Activated naive CD4-positive, alpha-beta T cell treated with anti-CD3 and anti-CD28 coated beads, Interleukin-2, amount 10 ng/mL, durations not matched to agents 7 days and 5 days (primary cell): ENCODE measurements around the gene KIF26B.
"Not testable (repeated sequence)": the region's sequence is repeated elsewhere in the genome, so short reads cannot be mapped to it uniquely, and the experiment has no call there.

Source experiments
- CTCF ChIA-PET: fragments of 350-600 bp; sonication (Branson Sonifier 250); formaldehyde crosslinking; loops from one replicate; lab custom pipeline; 2021; ENCODE audit warnings: antibody characterized with exemption; lab: Charles Lee
- DNase-seq: peaks from one replicate; pipeline ENCODE4 v3.0.0-alpha.2; 2020
- H3K27ac Mint-ChIP-seq: one replicate; pipeline ENCODE4 v1.8.0; 2021; ENCODE audit warnings: mild to moderate bottlenecking, moderate library complexity, mixed read lengths
- H3K27me3 Mint-ChIP-seq: one replicate; pipeline ENCODE4 v1.8.0; 2021; ENCODE audit warnings: mild to moderate bottlenecking, mixed read lengths
- H3K36me3 Mint-ChIP-seq: one replicate; pipeline ENCODE4 v1.8.0; 2021; ENCODE audit warnings: mixed read lengths
- H3K4me1 Mint-ChIP-seq: one replicate; pipeline ENCODE4 v1.8.0; 2021; ENCODE audit warnings: mixed read lengths
- H3K4me3 Mint-ChIP-seq: one replicate; pipeline ENCODE4 v1.8.0; 2021; ENCODE audit warnings: mild to moderate bottlenecking, moderate library complexity, mixed read lengths
- H3K9me3 Mint-ChIP-seq: one replicate; pipeline ENCODE4 v1.8.0; 2021; ENCODE audit warnings: mixed read lengths

The KIF26B gene

DNA sequence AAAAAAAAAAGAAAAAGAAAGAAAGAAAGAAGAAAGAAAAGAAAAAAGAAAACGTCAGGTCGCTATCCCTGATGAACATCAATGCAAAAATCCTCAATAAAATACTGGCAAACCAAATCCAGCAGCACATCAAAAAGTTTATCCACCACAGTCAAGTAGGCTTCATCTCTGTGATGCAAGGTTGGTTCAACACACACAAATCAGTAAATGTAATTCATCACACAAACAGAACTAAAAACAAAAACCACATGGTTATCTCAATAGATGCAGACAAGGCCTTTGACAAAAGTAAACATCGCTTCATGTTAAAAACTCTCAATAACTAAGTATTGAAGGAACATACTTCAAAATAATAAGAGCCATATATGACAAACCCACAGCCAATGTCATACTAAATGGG lies 573.2 kb downstream of the KIF26B start:
- H3K4me3 Mint-ChIP-seq, DNase-seq, H3K4me1 Mint-ChIP-seq, CTCF ChIA-PET, H3K27ac Mint-ChIP-seq, H3K36me3 Mint-ChIP-seq, H3K27me3 Mint-ChIP-seq: not testable (repeated sequence)
- peaks cover 18% of the 10 kb centered on the region for H3K9me3 Mint-ChIP-seq

GRCh38 chr1:245730801-245731200 lies 576.0 kb downstream of the KIF26B start:
- Mint-ChIP-seq H3K36me3 (no peaks in the 10 kb centered on the region), H3K4me3 (no peak overlapping the region), H3K9me3 (peaks cover 11% of the 10 kb centered on the region), H3K27ac (no peak overlapping the region), H3K4me1 (no peaks in the 10 kb centered on the region), H3K27me3 (no peaks in the 10 kb centered on the region)
- no peak for DNase-seq
- CTCF ChIA-PET: no interaction called here

DNA sequence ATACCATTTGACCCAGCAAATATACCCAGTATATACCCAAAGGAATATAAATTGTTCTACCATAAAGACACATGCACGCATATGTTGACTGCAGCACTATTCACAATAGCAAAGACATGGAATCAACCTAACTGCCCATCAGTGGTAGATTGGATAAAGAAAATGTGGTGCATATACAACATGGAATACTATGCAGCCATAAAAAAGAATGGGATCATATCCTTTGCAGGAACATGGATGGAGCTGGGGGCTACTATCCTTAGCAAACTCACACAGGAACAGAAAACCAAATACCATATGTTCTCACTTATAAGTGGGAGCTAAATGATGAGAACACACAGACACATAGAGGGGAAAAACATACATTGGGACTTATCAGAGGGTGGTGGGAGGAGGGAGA lies 585.6 kb downstream of the KIF26B start:
- H3K4me3 Mint-ChIP-seq, H3K36me3 Mint-ChIP-seq, H3K27me3 Mint-ChIP-seq, DNase-seq, CTCF ChIA-PET, H3K9me3 Mint-ChIP-seq, H3K27ac Mint-ChIP-seq, H3K4me1 Mint-ChIP-seq: not testable (repeated sequence)

- no peak for DNase-seq
- H3K36me3 Mint-ChIP-seq: peaks cover 1% of the 10 kb centered on the region
- H3K27ac Mint-ChIP-seq: no peak overlapping the region
- H3K4me1 Mint-ChIP-seq: no peaks in the 10 kb centered on the region
- H3K9me3 Mint-ChIP-seq: peaks cover 11% of the 10 kb centered on the region
- no peak overlapping the region for H3K4me3 Mint-ChIP-seq
- no peaks in the 10 kb centered on the region for H3K27me3 Mint-ChIP-seq
- CTCF ChIA-PET: no interaction called here
Observed at GRCh38 chr1:245742896-245743295, 588.1 kb downstream of the KIF26B start.

- CTCF ChIA-PET: no interaction called here
- Mint-ChIP-seq H3K27me3 (no peaks in the 10 kb centered on the region), H3K36me3 (peaks cover 4% of the 10 kb centered on the region), H3K9me3 (peaks cover 9% of the 10 kb centered on the region), H3K4me1 (no peaks in the 10 kb centered on the region), H3K4me3 (no peak overlapping the region), H3K27ac (no peak overlapping the region)
- DNase-seq: no peak
Observed at GRCh38 chr1:245748240-245748639, 593.5 kb downstream of the KIF26B start.

DNA sequence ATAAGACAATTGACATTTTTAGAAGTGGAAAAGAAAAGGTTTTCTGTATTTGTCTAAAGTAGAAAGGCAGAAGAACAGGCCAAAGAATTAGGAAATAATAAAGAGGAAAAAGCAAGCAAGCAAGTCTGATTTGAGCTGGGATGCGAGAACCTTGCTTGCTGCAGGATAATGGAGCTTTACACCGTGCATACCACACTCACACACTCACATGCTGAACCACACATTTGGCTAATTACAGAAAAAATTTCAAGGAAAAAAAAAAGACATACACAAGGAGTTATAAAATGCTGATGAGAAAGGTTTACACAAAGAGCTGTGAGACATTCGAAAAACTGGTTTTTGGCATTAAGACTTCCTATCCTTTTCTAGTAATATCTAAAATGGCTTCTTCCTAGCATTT lies 593.9 kb downstream of the KIF26B start:
- peaks cover 9% of the 10 kb centered on the region for H3K9me3 Mint-ChIP-seq
- CTCF ChIA-PET: no interaction called here

GRCh38 chr1:245749053-245749452 lies 594.3 kb downstream of the KIF26B start:
- Mint-ChIP-seq H3K4me3 (no peak overlapping the region), H3K4me1 (no peaks in the 10 kb centered on the region), H3K9me3 (peaks cover 9% of the 10 kb centered on the region), H3K36me3 (peaks cover 4% of the 10 kb centered on the region), H3K27ac (no peak overlapping the region), H3K27me3 (no peaks in the 10 kb centered on the region)
- CTCF ChIA-PET: no interaction called here
- DNase-seq: no peak

More for the DNA sequence above, 593.9 kb downstream of the KIF26B start:
- Mint-ChIP-seq H3K27me3 (no peaks in the 10 kb centered on the region), H3K4me3 (no peak overlapping the region), H3K27ac (no peak overlapping the region), H3K36me3 (peaks cover 4% of the 10 kb centered on the region), H3K4me1 (no peaks in the 10 kb centered on the region)
- no peak for DNase-seq

DNA sequence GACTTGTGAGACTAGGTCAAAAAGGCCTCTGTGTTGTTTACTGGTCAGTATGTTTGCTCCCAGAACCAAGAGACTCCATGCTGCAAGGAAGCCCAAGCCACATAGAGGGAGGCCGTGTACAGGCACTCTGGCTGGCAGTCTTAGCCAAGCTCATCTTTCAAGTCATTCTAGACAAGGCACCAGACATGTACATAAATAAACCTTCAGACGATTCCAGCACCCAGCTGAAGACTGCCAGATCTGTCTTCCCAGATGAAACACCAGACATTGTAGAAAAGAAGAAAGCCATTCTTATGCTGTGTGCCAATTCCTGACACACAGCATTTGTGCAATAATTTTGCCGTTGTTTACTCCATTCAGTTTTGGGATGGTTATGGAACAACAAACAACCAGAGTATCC lies 595.5 kb downstream of the KIF26B start:
- Mint-ChIP-seq H3K4me3 (no peak overlapping the region), H3K27ac (no peak overlapping the region), H3K27me3 (no peaks in the 10 kb centered on the region), H3K9me3 (peaks cover 10% of the 10 kb centered on the region), H3K4me1 (no peaks in the 10 kb centered on the region), H3K36me3 (peaks cover 4% of the 10 kb centered on the region)
- no peak for DNase-seq
- CTCF ChIA-PET: no interaction called here

GRCh38 chr1:245751116-245751515 lies 596.3 kb downstream of the KIF26B start:
- no peaks in the 10 kb centered on the region for H3K27me3 Mint-ChIP-seq
- H3K27ac Mint-ChIP-seq: no peak overlapping the region
- H3K36me3 Mint-ChIP-seq: peaks cover 4% of the 10 kb centered on the region
- no peak for DNase-seq
- no peak overlapping the region for H3K4me3 Mint-ChIP-seq
- H3K4me1 Mint-ChIP-seq: no peaks in the 10 kb centered on the region
- CTCF ChIA-PET: no interaction called here
- peaks cover 11% of the 10 kb centered on the region for H3K9me3 Mint-ChIP-seq

- Mint-ChIP-seq H3K4me3 (no peak overlapping the region), H3K4me1 (no peaks in the 10 kb centered on the region), H3K27me3 (no peaks in the 10 kb centered on the region), H3K36me3 (peaks cover 4% of the 10 kb centered on the region), H3K9me3 (peaks cover 11% of the 10 kb centered on the region), H3K27ac (no peak overlapping the region)
- DNase-seq: no peak
- CTCF ChIA-PET: no interaction called here
Observed at GRCh38 chr1:245751726-245752470, 597.1 kb downstream of the KIF26B start.

DNA sequence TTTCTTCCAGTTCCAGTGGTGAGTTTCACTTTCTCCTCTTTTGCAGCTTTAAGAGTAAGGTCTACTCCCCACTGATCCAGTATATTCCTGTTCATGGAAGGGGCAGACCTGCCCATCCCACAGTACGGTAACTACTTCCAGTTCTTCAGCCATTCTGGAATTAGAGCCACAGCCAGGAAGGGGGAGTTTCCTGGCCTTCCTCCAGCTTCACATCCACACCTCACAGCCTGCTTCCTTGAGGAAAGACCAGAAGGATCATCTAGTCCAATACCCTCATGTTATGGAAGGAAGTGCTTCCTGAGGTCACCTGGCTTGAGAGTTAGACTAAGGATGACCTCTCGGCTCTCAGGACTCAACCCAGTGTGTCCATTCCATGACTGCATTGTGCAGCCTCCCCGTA lies 597.8 kb downstream of the KIF26B start:
- H3K4me3 Mint-ChIP-seq: no peak overlapping the region
- no peaks in the 10 kb centered on the region for H3K27me3 Mint-ChIP-seq
- peaks cover 9% of the 10 kb centered on the region for H3K9me3 Mint-ChIP-seq
- no peaks in the 10 kb centered on the region for H3K4me1 Mint-ChIP-seq
- DNase-seq: no peak
- peaks cover 2% of the 10 kb centered on the region for H3K36me3 Mint-ChIP-seq
- no peak overlapping the region for H3K27ac Mint-ChIP-seq
- CTCF ChIA-PET: no interaction called here

DNA sequence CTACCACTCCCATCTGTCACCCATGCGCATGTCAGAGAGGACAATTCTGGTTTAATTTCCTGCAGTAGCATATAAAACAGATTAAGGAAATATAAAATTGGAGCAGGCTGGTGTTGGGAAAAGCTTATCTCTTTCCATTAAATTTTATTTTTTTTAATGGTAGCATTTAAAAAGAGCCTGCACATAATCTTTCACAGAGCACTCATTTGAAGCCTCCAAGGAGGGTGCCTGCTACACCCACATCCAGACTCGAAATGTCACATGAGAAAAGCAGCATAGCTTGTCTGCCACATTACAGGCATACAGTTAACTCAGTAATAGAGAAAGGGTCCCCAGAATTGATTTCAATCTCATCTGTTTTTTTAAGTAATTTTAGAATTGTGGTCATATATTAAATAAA lies 599.0 kb downstream of the KIF26B start:
- Mint-ChIP-seq H3K27me3 (no peaks in the 10 kb centered on the region), H3K9me3 (peaks cover 9% of the 10 kb centered on the region), H3K36me3 (peaks cover 2% of the 10 kb centered on the region), H3K27ac (no peak overlapping the region), H3K4me1 (no peaks in the 10 kb centered on the region), H3K4me3 (no peak overlapping the region)
- DNase-seq: no peak
- CTCF ChIA-PET: no interaction called here

- CTCF ChIA-PET: no interaction called here
- no peak for DNase-seq
- Mint-ChIP-seq H3K36me3 (peaks cover under 1% of the 10 kb centered on the region), H3K4me3 (no peak overlapping the region), H3K27me3 (no peaks in the 10 kb centered on the region), H3K27ac (no peak overlapping the region), H3K4me1 (no peaks in the 10 kb centered on the region), H3K9me3 (peaks cover 7% of the 10 kb centered on the region)
Observed at GRCh38 chr1:245754463-245754961, 599.7 kb downstream of the KIF26B start.
